C1 segment of cervical spinal cord (tissue), 14 donors: ENCODE data around the gene KIDINS220.

ENCODE experiments used
- DNase-seq, 14 donors: peaks; one replicate each; lab custom pipeline; 2025; lab: John Stamatoyannopoulos, UW

KIDINS220 gene

GRCh38 chr2:8851811-8852560 is 14.6 kb upstream of the KIDINS220 start:
- no peak for DNase-seq

GRCh38 chr2:8850845-8851487 is 13.6 kb upstream of the KIDINS220 start:
- DNase-seq, result no peak

GRCh38 chr2:8849327-8849726 is 11.9 kb upstream of the KIDINS220 start:
- no peak for DNase-seq

- no peak for DNase-seq
These were observed 11.1 kb upstream of the KIDINS220 start for GRCh38 chr2:8848328-8849100.

- no peak for DNase-seq
These were observed 10.0 kb upstream of the KIDINS220 start for GRCh38 chr2:8847400-8847799.

GRCh38 chr2:8841932-8842331 is 4.5 kb upstream of the KIDINS220 start:
- DNase-seq, result no peak

- DNase-seq, result no peak
These were observed 3.2 kb upstream of the KIDINS220 start for GRCh38 chr2:8840475-8841091.

- DNase-seq, result no peak
These were observed 2.0 kb upstream of the KIDINS220 start for GRCh38 chr2:8839189-8839965.

- DNase-seq, result no peak
These were observed 355 bp upstream of the KIDINS220 start for GRCh38 chr2:8837795-8838140.

- DNase-seq, result no peak
These were observed 2.1 kb downstream of the KIDINS220 start for GRCh38 chr2:8835279-8835678.

GRCh38 chr2:8833853-8834252 is 3.6 kb downstream of the KIDINS220 start:
- DNase-seq, result no peak

GRCh38 chr2:8831516-8831915 is 5.9 kb downstream of the KIDINS220 start:
- DNase-seq, result no peak

GRCh38 chr2:8827729-8828128 is 9.7 kb downstream of the KIDINS220 start:
- no peak for DNase-seq

- DNase-seq, result no peak
These were observed 15.2 kb downstream of the KIDINS220 start for GRCh38 chr2:8822218-8822617.

- DNase-seq, result peak in 10 of 14 donors; percentile 20 to 62 (median 36)
These were observed 15.9 kb downstream of the KIDINS220 start for GRCh38 chr2:8821276-8822217.

GRCh38 chr2:8819948-8820347 is 17.5 kb downstream of the KIDINS220 start:
- DNase-seq, result no peak

- DNase-seq, result peak in 1 of 14 donors; percentile 6
These were observed 18.2 kb downstream of the KIDINS220 start for GRCh38 chr2:8819194-8819593.

- DNase-seq, result no peak
These were observed 20.2 kb downstream of the KIDINS220 start for GRCh38 chr2:8817221-8817620.

GRCh38 chr2:8806885-8807704 is 30.3 kb downstream of the KIDINS220 start:
- DNase-seq, result no peak
